ENCODE data around the gene ZFP92.

The ZFP92 gene

GRCh38 chrX:153412746-153413720, 1.8 kb downstream of the ZFP92 start:
- DNase-seq (ENCODE audit: insufficient read length, low spot score) (no peak), FAIRE-seq (no peak)
- TF ChIP-seq POLR2A (IDR thresholded peaks at IDR 0.05; ENCODE audit: low read depth, low read length): no peak
- TF ChIP-seq TAF1 (IDR thresholded peaks at IDR 0.05; ENCODE audit: low read depth, low read length): no peak
- no peak for TF ChIP-seq SPI1 (IDR thresholded peaks at IDR 0.05; ENCODE audit: low read depth, low read length)
- TF ChIP-seq POLR2AphosphoS5 (IDR thresholded peaks at IDR 0.05; ENCODE audit: low read depth, low read length): no peak
- no peak for TF ChIP-seq PAX5 (IDR thresholded peaks at IDR 0.05; ENCODE audit: insufficient read depth, low read length, severe bottlenecking)
- TF ChIP-seq POU2F2 (IDR thresholded peaks at IDR 0.05; ENCODE audit: low read depth, low read length): no peak

DNA sequence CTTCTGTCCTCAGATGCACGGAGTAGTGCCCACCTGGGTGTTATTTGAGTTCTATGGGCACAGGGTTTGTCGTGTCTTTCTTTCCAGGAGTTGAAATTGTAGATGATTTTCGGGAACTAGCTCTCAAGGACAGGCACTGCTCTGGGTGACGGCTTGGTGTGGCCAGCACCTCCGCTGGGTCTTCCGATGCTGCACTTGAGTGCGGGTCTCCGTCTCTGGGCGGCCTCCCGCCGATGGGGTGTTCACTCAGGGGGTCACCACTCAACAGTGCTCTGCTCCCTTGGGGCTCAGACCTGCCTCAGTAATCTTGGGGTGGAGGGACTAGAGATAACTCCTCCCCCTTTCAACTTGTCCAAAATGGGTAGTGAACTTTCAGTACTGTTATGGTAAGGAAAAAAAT, 2.5 kb downstream of the ZFP92 start:
- TF ChIP-seq PAX5 (IDR thresholded peaks at IDR 0.05; ENCODE audit: insufficient read depth, low read length, severe bottlenecking) (no peak), SPI1 (IDR thresholded peaks at IDR 0.05; ENCODE audit: low read depth, low read length) (no peak), POLR2AphosphoS5 (IDR thresholded peaks at IDR 0.05; ENCODE audit: low read depth, low read length) (no peak), POU2F2 (IDR thresholded peaks at IDR 0.05; ENCODE audit: low read depth, low read length) (no peak), TAF1 (IDR thresholded peaks at IDR 0.05; ENCODE audit: low read depth, low read length) (no peak), POLR2A (IDR thresholded peaks at IDR 0.05; ENCODE audit: low read depth, low read length) (no peak)
- FAIRE-seq: no peak
- no peak for DNase-seq (ENCODE audit: insufficient read length, low spot score)

DNA sequence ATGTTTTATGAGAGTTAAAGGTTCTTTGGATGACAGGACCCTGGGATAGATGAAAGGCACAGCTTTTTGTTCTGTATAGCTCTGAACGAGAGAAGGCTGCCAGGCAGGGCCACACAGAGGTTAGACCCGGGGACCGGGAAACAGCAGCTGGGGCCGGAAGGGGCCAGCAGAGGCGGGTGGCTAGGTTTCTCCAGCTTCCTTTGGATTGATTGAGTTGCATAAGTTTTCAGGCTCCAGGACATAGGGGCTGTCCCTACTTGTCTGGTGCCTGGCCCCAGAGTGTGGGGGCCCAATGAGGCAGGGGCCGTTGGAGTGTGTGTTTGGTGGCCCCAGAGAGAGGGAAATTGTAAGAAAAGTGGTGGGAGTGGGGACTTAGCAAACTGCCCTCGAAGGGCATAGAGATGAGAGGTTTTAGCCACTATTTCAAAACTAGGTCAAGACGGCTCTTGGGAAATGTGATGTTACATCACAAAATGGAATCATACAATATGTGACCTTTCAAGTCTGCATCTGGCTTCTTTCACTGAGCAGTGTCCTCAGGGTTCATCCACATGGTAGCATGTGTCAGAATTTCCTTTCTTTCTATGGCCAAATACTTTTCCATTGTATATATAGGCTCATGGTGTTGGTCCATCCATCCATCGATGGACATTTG, 3.7 kb downstream of the ZFP92 start:
- DNase-seq (ENCODE audit: insufficient read length, low spot score) (no peak), FAIRE-seq (no peak)
- TF ChIP-seq SPI1 (IDR thresholded peaks at IDR 0.05; ENCODE audit: low read depth, low read length) (no peak), POLR2A (IDR thresholded peaks at IDR 0.05; ENCODE audit: low read depth, low read length) (no peak), POU2F2 (IDR thresholded peaks at IDR 0.05; ENCODE audit: low read depth, low read length) (no peak), POLR2AphosphoS5 (IDR thresholded peaks at IDR 0.05; ENCODE audit: low read depth, low read length) (no peak), PAX5 (IDR thresholded peaks at IDR 0.05; ENCODE audit: insufficient read depth, low read length, severe bottlenecking) (no peak), TAF1 (IDR thresholded peaks at IDR 0.05; ENCODE audit: low read depth, low read length) (no peak)

- DNase-seq (ENCODE audit: insufficient read length, low spot score): no peak
- TF ChIP-seq SPI1 (IDR thresholded peaks at IDR 0.05; ENCODE audit: low read depth, low read length) (no peak), POU2F2 (IDR thresholded peaks at IDR 0.05; ENCODE audit: low read depth, low read length) (no peak), POLR2AphosphoS5 (IDR thresholded peaks at IDR 0.05; ENCODE audit: low read depth, low read length) (no peak), PAX5 (IDR thresholded peaks at IDR 0.05; ENCODE audit: insufficient read depth, low read length, severe bottlenecking) (no peak), TAF1 (IDR thresholded peaks at IDR 0.05; ENCODE audit: low read depth, low read length) (no peak), POLR2A (IDR thresholded peaks at IDR 0.05; ENCODE audit: low read depth, low read length) (no peak)
- no peak for FAIRE-seq
These were observed 5.6 kb downstream of the ZFP92 start for GRCh38 chrX:153416781-153417450.

DNA sequence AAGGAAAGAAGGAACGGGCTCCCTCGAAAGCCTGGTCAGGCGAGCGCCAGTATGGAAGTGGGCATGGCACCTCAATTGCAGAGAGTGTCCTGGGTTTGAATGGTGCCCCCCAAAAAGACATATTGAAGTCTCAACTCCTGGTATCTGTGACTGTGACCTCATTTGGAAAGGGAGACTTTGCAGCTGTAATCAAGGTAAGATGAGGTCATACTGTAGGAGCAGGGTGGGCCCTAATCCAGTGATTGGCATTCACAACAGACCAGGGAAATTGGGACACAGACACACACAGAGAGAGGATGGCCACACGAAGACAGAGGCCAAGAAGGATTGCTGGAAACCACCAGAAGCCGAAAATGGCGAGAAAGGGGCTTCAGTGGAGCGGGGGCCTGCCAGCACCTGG, 6.4 kb downstream of the ZFP92 start:
- DNase-seq (ENCODE audit: insufficient read length, low spot score): no peak
- no peak for FAIRE-seq
- no peak for TF ChIP-seq TAF1 (IDR thresholded peaks at IDR 0.05; ENCODE audit: low read depth, low read length)
- TF ChIP-seq POU2F2 (IDR thresholded peaks at IDR 0.05; ENCODE audit: low read depth, low read length): no peak
- no peak for TF ChIP-seq POLR2A (IDR thresholded peaks at IDR 0.05; ENCODE audit: low read depth, low read length)
- TF ChIP-seq POLR2AphosphoS5 (IDR thresholded peaks at IDR 0.05; ENCODE audit: low read depth, low read length): no peak
- TF ChIP-seq PAX5 (IDR thresholded peaks at IDR 0.05; ENCODE audit: insufficient read depth, low read length, severe bottlenecking): no peak
- no peak for TF ChIP-seq SPI1 (IDR thresholded peaks at IDR 0.05; ENCODE audit: low read depth, low read length)

- DNase-seq (ENCODE audit: insufficient read length, low spot score) (no peak), FAIRE-seq (no peak)
These were observed 9.8 kb downstream of the ZFP92 start for GRCh38 chrX:153420851-153421599.

DNA sequence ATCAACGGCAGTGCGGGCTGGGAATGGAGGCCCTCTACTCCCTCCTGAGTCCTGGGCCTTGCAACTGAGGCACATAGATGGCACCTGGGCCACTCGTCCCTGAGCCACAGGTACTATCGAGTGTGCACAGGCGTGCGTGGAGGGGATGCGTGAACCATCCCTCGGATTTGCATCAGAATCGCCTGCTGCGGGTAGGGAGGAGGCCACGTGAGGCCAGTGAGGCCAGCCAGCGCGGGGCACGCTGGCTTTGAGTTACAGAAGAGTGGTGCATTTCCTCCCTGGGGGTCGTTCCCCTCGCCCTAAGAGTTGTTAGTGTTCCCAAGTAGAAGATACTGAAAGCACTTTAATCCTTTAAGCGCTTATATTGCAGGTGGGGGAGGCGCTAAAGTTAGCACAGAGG, 10.6 kb downstream of the ZFP92 start:
- no peak for TF ChIP-seq POU2F2 (IDR thresholded peaks at IDR 0.05; ENCODE audit: low read depth, low read length)
- no peak for TF ChIP-seq SPI1 (IDR thresholded peaks at IDR 0.05; ENCODE audit: low read depth, low read length)
- no peak for TF ChIP-seq POLR2A (IDR thresholded peaks at IDR 0.05; ENCODE audit: low read depth, low read length)
- TF ChIP-seq POLR2AphosphoS5 (IDR thresholded peaks at IDR 0.05; ENCODE audit: low read depth, low read length): no peak
- no peak for TF ChIP-seq TAF1 (IDR thresholded peaks at IDR 0.05; ENCODE audit: low read depth, low read length)
- no peak for TF ChIP-seq PAX5 (IDR thresholded peaks at IDR 0.05; ENCODE audit: insufficient read depth, low read length, severe bottlenecking)
- FAIRE-seq (no peak), DNase-seq (ENCODE audit: insufficient read length, low spot score) (no peak)

More at GRCh38 chrX:153420851-153421599, 9.8 kb downstream of the ZFP92 start:
- TF ChIP-seq POU2F2 (IDR thresholded peaks at IDR 0.05; ENCODE audit: low read depth, low read length) (no peak), SPI1 (IDR thresholded peaks at IDR 0.05; ENCODE audit: low read depth, low read length) (no peak), POLR2A (IDR thresholded peaks at IDR 0.05; ENCODE audit: low read depth, low read length) (no peak), TAF1 (IDR thresholded peaks at IDR 0.05; ENCODE audit: low read depth, low read length) (no peak), POLR2AphosphoS5 (IDR thresholded peaks at IDR 0.05; ENCODE audit: low read depth, low read length) (no peak), PAX5 (IDR thresholded peaks at IDR 0.05; ENCODE audit: insufficient read depth, low read length, severe bottlenecking) (no peak)

GRCh38 chrX:153423652-153424051, 12.4 kb downstream of the ZFP92 start:
- FAIRE-seq: no peak
- TF ChIP-seq PAX5 (IDR thresholded peaks at IDR 0.05; ENCODE audit: insufficient read depth, low read length, severe bottlenecking): no peak
- no peak for TF ChIP-seq POU2F2 (IDR thresholded peaks at IDR 0.05; ENCODE audit: low read depth, low read length)
- no peak for TF ChIP-seq SPI1 (IDR thresholded peaks at IDR 0.05; ENCODE audit: low read depth, low read length)
- no peak for TF ChIP-seq POLR2A (IDR thresholded peaks at IDR 0.05; ENCODE audit: low read depth, low read length)
- TF ChIP-seq POLR2AphosphoS5 (IDR thresholded peaks at IDR 0.05; ENCODE audit: low read depth, low read length): no peak
- no peak for TF ChIP-seq TAF1 (IDR thresholded peaks at IDR 0.05; ENCODE audit: low read depth, low read length)
- no peak for DNase-seq (ENCODE audit: insufficient read length, low spot score)
